GM12892 (cell line): Measurements from ENCODE around the gene APBB1IP.
"Not testable (repeated sequence)": the region's sequence is repeated elsewhere in the genome, so short reads cannot be mapped to it uniquely, and the experiment has no call there.

Source experiments
- POLR2A ChIP-seq: IDR thresholded peaks from 2 replicates; pipeline ENCODE4 v1.6.1; 2011; ENCODE audit warnings: low read depth, low read length, control low read depth
- POLR2AphosphoS5 ChIP-seq: IDR thresholded peaks from 2 replicates; pipeline ENCODE4 v1.6.1; 2011; ENCODE audit warnings: low read depth, low read length, control low read depth
- TAF1 ChIP-seq: IDR thresholded peaks from 2 replicates; pipeline ENCODE4 v1.6.1; 2011; ENCODE audit warnings: low read depth, mild to moderate bottlenecking, control low read depth, low read length, borderline replicate concordance

DNA sequence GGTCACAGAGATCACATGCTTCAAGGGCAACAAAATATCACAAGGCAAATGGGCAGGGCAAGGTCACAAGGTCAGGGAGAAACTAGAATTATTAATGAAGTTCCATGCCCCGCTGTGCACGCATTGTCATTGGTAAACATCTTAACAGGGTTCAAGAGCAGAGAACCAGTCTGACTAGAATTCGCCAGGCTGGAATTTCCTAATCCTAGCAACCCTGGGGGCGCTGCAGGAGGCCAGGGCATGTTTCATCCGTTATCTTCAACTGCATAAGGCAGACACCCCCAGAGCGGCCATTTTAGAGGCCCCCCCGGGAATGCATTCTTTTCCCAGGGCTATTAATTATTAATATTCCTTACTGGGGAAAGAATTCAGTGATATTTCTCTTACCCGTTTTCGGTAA lies 54.6 kb downstream of the APBB1IP start:
- TF ChIP-seq POLR2A, TAF1, POLR2AphosphoS5: not testable (repeated sequence)
